Astrocyte of the hippocampus (primary cell): ENCODE data around the gene DPF1.

Source experiments
- DNase-seq: peaks from one replicate; pipeline ENCODE4 v3.0.0; 2011; ENCODE audit warnings: low read depth, low spot score

DPF1 gene

DNA sequence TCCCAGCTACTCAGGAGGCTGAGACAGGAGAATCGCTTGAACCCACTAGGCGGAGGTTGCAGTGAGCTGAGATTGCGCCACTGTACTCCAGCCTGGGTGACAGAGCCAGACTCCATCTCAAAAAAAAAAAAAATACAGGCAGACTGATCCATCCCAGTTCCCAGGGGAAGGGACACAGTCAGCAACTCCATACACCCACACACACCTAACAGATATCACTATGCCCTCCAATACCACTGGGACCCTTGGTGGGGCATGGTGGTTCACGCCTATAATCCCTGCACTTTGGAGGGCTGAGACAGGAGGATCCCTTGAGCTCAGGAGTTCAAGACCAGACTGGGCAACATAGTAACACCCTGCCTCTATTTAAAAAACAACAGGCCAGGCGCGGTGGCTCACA lies 2.6 kb downstream of the DPF1 start:
- no peak for DNase-seq

DNA sequence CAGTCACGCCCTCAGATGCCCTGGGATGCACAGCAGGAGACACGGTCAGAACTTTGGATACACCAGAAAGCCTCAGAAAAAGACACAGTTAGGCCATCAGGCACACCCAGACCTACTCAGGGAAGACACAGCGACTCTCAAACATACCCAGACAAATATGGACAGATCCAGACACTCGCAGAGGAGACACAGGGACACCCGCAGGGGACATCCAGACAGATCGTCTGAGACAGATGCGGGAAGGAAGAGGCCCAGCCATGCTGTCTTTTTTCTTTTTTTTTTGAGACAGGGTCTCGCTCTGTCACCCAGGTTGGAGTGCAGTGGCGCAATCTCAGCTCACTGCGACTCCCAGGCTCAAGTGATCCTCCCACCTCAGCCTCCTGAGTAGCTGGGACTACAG lies 4.8 kb downstream of the DPF1 start:
- DNase-seq: no peak

- DNase-seq: no peak
These were observed 5.8 kb downstream of the DPF1 start for GRCh38 chr19:38218204-38218603.

DNA sequence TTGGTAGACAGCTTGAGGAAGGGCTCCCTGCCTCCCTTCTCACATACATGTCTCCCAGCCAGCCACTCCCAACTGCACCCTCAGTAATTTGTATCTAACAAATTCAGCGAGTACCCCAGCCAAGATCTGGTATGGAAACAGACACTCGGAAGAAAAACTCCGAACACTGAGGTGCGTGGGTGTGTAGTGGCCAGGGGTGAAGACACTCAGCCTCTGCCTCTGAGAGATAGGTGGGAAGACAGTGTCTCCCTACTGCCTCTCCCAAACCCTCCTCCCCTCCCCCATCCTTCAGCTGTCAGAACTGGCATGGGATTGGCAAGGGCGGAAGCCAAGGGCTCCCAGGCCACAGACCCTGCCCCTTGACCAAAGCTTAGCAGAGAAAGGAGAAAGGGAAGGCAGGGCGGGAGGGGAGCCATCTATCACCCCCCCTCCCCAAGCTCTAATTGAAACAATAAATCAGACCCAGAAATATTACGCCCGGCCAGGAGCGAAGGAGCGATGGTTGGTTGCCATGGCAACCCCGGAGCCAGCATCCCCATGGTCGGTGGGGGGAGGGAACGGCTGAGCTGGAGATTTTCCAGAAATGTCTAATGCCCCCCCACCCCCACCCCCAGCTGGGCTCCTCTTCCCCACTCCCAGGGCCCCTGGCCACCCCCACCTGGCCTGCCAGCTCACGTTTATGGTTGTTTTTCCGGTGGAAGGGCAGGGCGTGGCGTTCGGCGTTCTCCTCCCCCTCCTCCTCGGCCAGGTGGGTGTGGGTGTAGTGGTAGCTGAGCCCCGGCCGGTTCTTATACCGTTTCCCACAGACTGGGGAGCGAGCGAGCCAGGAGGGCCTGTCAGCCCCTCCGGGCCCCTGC lies 7.0 kb downstream of the DPF1 start:
- DNase-seq: no peak

GRCh38 chr19:38213911-38214625 lies 10.0 kb downstream of the DPF1 start:
- peak; percentile 97 for DNase-seq

GRCh38 chr19:38213469-38213868 lies 10.6 kb downstream of the DPF1 start:
- no peak for DNase-seq

DNA sequence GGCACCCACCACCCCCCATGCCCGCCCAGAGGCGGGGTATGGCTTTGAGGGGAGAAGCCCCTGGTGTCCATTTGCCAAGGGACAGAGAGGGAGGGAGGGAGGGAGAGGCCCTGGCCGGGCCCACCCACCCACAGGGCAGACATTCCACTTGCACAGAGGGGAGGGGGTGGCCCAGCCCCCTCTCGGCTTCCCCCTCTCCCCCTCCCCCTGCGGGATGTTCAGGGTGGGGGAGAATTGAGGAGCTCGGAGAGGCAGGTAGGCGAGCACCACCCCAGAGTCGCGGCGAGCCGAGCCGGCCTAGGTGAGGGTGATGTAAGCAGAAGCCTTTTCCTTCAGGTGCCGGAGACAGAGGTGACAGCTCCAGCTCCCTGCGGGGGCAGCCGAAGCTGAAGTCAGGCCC lies 12.3 kb downstream of the DPF1 start:
- DNase-seq: no peak

GRCh38 chr19:38211151-38211591 lies 12.9 kb downstream of the DPF1 start:
- no peak for DNase-seq

DNA sequence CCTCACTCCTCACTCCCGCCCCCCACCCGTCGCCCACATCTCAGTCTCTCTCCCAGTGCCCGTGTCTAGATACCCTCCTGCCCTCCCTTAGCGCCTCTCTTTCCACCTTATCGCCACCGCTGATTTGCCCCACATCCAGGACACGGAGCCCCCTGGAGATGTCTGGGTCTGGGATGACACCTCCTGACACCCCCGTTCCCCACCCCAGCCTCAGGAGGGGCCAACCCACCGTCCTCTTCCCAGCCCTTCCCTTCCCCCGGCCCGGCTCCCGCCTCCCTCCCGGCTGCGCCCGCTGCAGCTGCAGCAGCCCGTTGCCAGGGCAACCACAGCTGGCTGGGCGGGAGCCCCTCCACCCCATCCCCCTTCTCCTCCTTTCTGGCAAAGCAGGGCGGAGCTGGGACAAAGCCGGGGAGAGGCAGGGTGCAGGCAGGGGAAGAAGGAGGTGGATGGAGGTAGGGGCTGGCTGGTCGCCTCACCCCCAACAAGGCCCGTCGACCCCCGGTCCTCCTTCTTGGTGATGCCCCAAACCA lies 13.5 kb downstream of the DPF1 start:
- peak; percentile 67 for DNase-seq

DNA sequence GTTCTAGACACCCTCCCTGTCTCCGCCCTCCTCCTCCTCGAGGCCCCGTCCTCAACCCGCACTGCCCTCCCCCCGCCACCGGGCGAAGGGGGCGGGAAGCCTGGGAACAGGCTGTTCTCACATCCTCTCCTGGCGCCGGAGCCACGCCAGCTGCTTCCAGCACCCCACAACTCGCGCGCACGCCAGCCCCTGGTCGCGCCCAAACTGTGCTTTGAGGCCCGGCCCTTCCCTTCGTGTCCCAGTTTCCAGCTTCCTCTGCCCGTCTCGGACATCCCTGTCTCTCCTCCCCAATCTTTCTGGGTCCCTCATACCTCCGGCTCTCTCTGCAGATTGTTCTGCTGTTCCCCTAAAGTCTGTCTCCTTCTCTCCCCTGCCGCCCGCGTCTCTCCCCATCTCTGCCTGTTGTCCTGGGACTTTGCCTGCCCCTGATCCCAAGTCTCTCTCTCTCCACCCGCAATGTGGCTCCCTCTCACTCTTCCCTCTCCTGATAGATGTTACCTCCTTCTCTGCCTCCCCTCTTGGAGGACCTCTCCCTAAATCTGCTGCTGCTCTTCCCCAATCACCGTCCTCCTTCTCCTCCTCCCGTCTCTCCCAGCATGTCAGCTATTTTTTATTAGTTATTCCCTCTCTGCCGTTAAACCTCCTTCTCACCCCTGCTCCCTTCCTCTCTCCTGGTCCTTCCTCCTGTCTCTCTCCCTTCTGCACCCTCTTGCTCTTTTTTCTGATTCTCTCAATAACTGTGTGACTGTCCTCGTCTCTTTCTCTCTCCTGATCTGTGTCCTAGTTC lies 14.2 kb downstream of the DPF1 start:
- peak; percentile 63 for DNase-seq

GRCh38 chr19:38209152-38209551 lies 14.9 kb downstream of the DPF1 start:
- no peak for DNase-seq

- DNase-seq: no peak
These were observed 15.5 kb downstream of the DPF1 start for GRCh38 chr19:38208571-38208970.

DNA sequence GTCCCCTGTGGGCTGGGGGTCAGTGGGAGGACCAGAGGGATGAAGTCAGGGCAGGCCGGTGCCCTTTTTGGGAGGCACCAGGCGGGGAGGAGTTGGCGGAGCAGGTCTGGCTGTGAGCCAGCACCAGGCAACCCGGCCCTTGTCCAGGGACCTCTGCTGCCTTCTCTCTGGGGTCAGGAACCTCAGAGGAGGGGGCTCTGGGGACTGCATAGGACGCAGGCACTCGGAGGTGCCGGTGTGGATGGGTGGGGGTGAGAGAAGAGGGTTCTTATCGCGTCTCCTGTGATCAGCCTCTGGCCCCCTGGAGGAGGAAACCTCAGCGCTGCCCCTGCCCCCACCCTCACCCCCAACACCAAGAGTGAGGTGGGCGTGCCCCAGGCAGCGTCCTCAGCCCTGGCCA lies 16.5 kb downstream of the DPF1 start:
- DNase-seq: no peak

- DNase-seq: no peak
These were observed 17.1 kb downstream of the DPF1 start for GRCh38 chr19:38206928-38207327.

DNA sequence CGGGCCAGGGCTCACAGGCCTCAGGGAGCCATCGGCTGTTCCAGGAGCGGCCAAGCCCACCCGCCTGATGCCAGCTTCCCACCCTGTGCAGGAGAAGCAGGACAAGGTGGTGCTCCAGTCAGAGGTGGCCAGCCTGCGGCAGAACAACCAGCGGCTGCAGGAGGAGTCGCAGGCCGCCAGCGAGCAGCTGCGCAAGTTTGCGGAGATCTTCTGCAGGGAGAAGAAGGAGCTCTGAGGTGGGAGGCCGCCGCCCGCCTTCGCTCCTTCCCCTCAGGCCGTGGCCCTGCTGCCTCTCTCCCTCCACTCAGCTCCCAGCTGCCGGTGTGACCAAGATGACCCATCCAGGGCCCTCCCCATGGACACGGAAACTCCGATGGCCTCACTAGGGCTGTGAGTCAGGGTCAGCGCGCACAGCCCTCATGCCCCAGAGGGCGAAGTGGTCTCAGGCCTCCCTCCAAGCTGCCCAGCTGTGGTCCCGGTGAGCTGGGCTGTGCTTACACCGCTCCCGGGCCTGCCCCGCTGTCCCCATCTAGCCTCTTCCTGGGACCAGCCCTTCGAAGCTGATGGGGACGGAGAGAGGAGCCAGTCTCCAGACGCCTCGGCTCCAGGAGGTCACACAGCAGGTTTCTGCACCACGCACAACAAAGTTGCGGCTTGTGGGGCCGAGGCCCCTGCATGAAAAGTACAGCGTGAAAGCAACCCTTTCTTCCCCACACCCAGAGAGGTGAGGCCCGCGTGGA lies 17.8 kb downstream of the DPF1 start:
- no peak for DNase-seq

DNA sequence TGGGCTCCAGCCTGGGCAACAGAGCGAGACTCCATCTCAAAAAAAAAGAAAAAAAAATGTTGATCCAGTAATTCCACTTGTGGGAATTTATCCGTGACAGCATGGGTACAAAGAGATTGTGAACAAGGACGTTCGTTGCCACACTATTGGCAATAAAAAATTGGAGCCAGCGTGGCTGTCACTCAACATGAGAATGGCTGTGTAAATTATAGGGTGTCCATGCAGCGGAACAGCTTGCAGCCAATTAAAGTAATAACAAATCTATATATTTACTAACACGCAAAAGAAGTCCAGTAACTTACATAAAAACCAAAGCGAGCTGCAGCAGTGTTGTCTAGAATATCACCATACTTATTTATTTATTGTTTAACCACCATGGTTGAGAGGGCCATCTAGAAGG lies 19.3 kb downstream of the DPF1 start:
- DNase-seq: no peak

DNA sequence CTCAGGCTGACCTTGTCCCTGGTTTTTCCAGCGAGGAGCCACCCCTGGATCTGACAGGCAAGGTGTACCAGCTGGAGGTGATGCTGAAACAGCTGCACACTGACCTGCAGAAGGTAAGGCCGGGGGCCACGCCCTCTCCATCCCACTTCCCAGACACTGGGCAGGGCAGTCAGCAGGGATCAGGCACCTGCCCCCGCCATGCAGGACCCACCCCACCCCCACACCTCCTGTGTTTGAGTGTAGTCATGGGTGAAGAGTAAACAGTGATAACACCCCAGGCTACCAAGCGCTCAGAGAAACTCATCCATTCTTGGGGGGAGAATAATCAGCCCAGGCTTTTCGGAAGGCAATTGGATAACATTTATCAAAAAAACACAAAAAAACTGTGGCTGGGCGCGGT lies 19.9 kb downstream of the DPF1 start:
- no peak for DNase-seq

DNA sequence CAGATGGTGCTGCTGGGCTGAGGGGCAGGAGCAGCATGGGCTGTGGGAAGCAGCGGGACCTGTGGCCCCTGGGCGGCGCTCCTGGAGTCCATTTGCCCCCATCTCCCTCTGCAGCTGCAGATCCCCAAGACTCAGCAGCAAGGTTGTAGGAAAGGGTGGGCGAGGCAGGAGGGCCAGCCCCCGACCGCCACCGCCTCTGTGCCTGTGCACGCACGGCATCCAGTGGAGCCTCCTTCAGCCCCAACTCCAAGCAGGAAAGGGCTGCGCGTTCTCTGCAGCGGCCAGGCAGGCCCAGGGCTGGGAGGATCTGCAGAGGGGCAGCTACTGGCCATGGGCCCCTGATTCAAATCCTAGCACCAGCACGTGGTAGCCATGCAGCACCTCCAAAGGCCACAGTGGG lies 20.8 kb downstream of the DPF1 start:
- DNase-seq: no peak

- DNase-seq: no peak
These were observed 21.5 kb downstream of the DPF1 start for GRCh38 chr19:38202504-38202903.

DNA sequence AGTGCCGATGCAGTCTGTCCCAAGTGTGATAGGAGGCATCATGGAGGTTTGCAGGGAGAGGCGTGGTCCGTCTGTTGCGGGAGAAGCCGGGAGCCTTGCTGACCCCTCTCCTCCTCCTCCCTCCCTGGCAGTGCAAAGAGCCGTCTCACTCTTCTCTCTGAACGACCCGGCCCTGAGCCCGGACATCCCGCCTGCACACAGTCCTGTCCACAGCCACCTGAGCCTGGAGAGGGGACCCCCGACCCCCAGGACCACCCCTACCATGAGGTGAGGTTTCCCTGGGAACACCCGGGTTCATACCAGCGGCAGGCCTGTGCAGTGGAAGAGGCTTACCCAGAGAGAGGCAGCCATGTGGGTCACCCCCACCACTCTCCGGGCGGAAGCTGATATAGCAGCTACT lies 22.3 kb downstream of the DPF1 start:
- DNase-seq: no peak

DNA sequence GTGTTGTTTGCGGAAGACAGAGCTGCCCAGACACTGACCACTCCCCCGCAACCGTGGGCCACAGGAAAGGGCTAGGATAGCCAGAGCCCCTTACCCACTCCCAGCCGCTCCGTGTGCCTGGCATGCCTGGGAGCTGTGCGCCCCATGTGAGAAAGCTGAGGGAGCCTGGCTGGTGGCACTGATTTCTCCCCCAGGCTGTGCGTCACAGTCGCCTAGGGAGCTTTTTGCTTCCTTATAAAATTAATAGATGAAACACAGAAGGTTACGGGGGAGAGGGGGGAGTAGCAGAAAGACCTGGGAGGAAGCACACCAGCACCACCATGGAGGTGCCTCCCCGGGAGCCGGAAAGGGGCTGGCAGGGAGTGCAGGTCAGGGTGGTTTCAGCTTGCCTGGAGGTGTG lies 24.7 kb downstream of the DPF1 start:
- no peak for DNase-seq
